B cell (primary cell): ENCODE measurements around the gene GOLGB1. TPM values are rescaled to one million over a fixed set of nuclear protein-coding genes. Genes with fewer than 3 reads are reported as not detected.

ENCODE experiments used
- ATAC-seq: fragments of 200-7000 bp; cut with Tn5 transposase; one replicate; pipeline ENCODE4 v1.10.0; 2021; ENCODE audit warnings: low read depth, mild to moderate bottlenecking, moderate number of reproducible peaks, moderate library complexity
- CTCF ChIA-PET: fragments of 350-600 bp; sonication (Branson Sonifier 250); formaldehyde crosslinking; loops from one replicate; lab custom pipeline; 2021; ENCODE audit warnings: antibody characterized with exemption, inconsistent platforms; lab: Charles Lee
- POLR2A ChIA-PET: fragments of 350-600 bp; sonication (Branson Sonifier 250); formaldehyde crosslinking; loops from one replicate; lab custom pipeline; 2021; ENCODE audit warnings: antibody characterized with exemption; lab: Charles Lee
- DNase-seq: peaks from one replicate; pipeline ENCODE4 v3.0.0; 2013
- H2AFZ ChIP-seq: 2 replicates; pipeline ENCODE4 v1.6.1; 2012; ENCODE audit warnings: mild to moderate bottlenecking, low read depth, low read length; ENCODE audit not compliant: insufficient read depth, poor library complexity, severe bottlenecking
- H3K27ac ChIP-seq, 2 donors: 1 replicate in 1 of 2; 2 replicates in 1 of 2; pipeline ENCODE4 v1.5.1; 2012 to 2013; ENCODE audit warnings: low read length in 2 of 2, mild to moderate bottlenecking in 2 of 2, moderate library complexity in 1 of 2
- H3K27me3 ChIP-seq, 4 experiments: fragments of 200-600 bp in 1 of 4; sonication (generic) in 1 of 4; replicated peaks in 1 of 4; 1 replicate in 2 of 4; 2 replicates in 2 of 4; pipeline versions ENCODE4 v1.6.1 to v1.7.0; 2013 to 2016; ENCODE audit warnings: low read length in 3 of 4, mild to moderate bottlenecking in 2 of 4, mixed read lengths in 1 of 4, moderate library complexity in 1 of 4; ENCODE audit not compliant: insufficient read depth in 4 of 4, control insufficient read depth in 3 of 4; ENCODE audit errors: control extremely low read depth in 1 of 4
- H3K36me3 ChIP-seq, 2 experiments: replicated peaks in 1 of 2; 1 replicate in 1 of 2; 2 replicates in 1 of 2; pipeline versions ENCODE4 v1.6.1 to v1.7.1; 2013; ENCODE audit warnings: low read length in 1 of 2; ENCODE audit not compliant: insufficient read depth in 2 of 2, control insufficient read depth in 1 of 2; ENCODE audit errors: control extremely low read depth in 1 of 2, extremely low read depth in 1 of 2
- H3K4me1 ChIP-seq, 2 donors: fragments of 200-600 bp in 1 of 2; sonication (generic) in 1 of 2; 1 replicate in 1 of 2; 2 replicates in 1 of 2; pipeline versions ENCODE4 v1.5.1 to v1.6.1; 2013 to 2017; ENCODE audit warnings: low read length in 2 of 2; ENCODE audit not compliant: control insufficient read depth in 2 of 2, insufficient read depth in 2 of 2
- H3K4me2 ChIP-seq: replicated peaks from 2 replicates; pipeline ENCODE3; 2012; ENCODE audit warnings: mild to moderate bottlenecking, low read depth, low read length; ENCODE audit not compliant: poor library complexity, severe bottlenecking
- H3K4me3 ChIP-seq, 5 experiments: fragments of 200-600 bp in 1 of 5; sonication (generic) in 1 of 5; 1 replicate in 3 of 5; 2 replicates in 2 of 5; pipeline versions ENCODE4 v1.5.1 to v1.7.0; 2011 to 2016; ENCODE audit warnings: low read length in 4 of 5, mild to moderate bottlenecking in 4 of 5, low read depth in 2 of 5, control low read depth in 1 of 5, moderate library complexity in 1 of 5; ENCODE audit not compliant: insufficient read depth in 1 of 5; ENCODE audit errors: control extremely low read depth in 1 of 5, extremely low read depth in 1 of 5
- H3K79me2 ChIP-seq: fragments of 200-600 bp; sonication (generic); one replicate; pipeline ENCODE4 v1.6.0; 2016; ENCODE audit warnings: low read length; ENCODE audit not compliant: control insufficient read depth, insufficient read depth
- H3K9ac ChIP-seq: fragments of 200-600 bp; sonication (generic); 2 replicates; pipeline ENCODE4 v1.6.1; 2017; ENCODE audit warnings: mild to moderate bottlenecking, low read length, moderate library complexity
- H3K9me3 ChIP-seq, 3 donors: one replicate each; pipeline versions ENCODE4 v1.6.1 to v1.7.1; 2013; ENCODE audit warnings: low read length in 2 of 3; ENCODE audit not compliant: control insufficient read depth in 2 of 3, insufficient read depth in 1 of 3; ENCODE audit errors: control extremely low read depth in 1 of 3
- H4K20me1 ChIP-seq: 2 replicates; pipeline ENCODE4 v1.6.0; 2012; ENCODE audit warnings: mild to moderate bottlenecking, low read length; ENCODE audit not compliant: insufficient read depth, control insufficient read depth, poor library complexity, severe bottlenecking
- H3K27ac Mint-ChIP-seq: one replicate; pipeline ENCODE4 v1.8.0; 2021; ENCODE audit warnings: mixed read lengths
- H3K27me3 Mint-ChIP-seq: one replicate; pipeline ENCODE4 v1.8.0; 2021; ENCODE audit warnings: mixed read lengths
- H3K4me1 Mint-ChIP-seq: one replicate; pipeline ENCODE4 v1.8.0; 2021; ENCODE audit warnings: mixed read lengths
- H3K4me3 Mint-ChIP-seq: one replicate; pipeline ENCODE4 v1.8.0; 2021; ENCODE audit warnings: mixed read lengths
- H3K9me3 Mint-ChIP-seq: one replicate; pipeline ENCODE4 v1.8.0; 2022; ENCODE audit warnings: mixed read lengths; ENCODE audit not compliant: insufficient read depth
- EZH2 ChIP-seq: IDR thresholded peaks from 2 replicates; pipeline ENCODE4 v1.6.1; 2012; ENCODE audit warnings: borderline replicate concordance, low read depth, mild to moderate bottlenecking, moderate library complexity, low read length; ENCODE audit not compliant: insufficient read depth, poor library complexity, severe bottlenecking
- WGBS: methylation state at CpG from one replicate; pipeline ENCODE4 v1.1.5; 2013; ENCODE audit warnings: missing lambda C conversion rate; ENCODE audit not compliant: insufficient coverage; 5-methylcytosine and 5-hydroxymethylcytosine counted together
- intact Hi-C: fragments of 100-400 bp; cut with micrococcal nuclease; formaldehyde crosslinking; loops from one replicate; pipeline ENCODE4 v1.10.0; 2022
- polyA plus RNA-seq: library from polyadenylated mRNA; depleted of rRNA; stranded (reverse); fragments of >200 nt; gene quantifications from 2 replicates; pipeline ENCODE4 v1.2.3, GENCODE V29; 2012
- total RNA-seq, 2 donors: library from RNA; stranded (reverse); fragments of 120-200 nt in 1 of 2; gene quantifications; 1 replicate in 1 of 2; 2 replicates in 1 of 2; pipeline versions ENCODE4 v1.2.3 to v1.2.4, GENCODE V29; 2013 to 2022
- TF ChIP-seq, protein P1 (sequence below): fragments of 200-600 bp; IDR thresholded peaks from one replicate; pipeline ENCODE4 v1.8.0; 2022; ENCODE audit warnings: antibody characterized with exemption, mild to moderate bottlenecking

GOLGB1 gene
- total and polyA plus RNA-seq, 2 donors (not counting 1 experiment from before 2014, with no cell fraction given), result 6.2 to 58.7 TPM

DNA sequence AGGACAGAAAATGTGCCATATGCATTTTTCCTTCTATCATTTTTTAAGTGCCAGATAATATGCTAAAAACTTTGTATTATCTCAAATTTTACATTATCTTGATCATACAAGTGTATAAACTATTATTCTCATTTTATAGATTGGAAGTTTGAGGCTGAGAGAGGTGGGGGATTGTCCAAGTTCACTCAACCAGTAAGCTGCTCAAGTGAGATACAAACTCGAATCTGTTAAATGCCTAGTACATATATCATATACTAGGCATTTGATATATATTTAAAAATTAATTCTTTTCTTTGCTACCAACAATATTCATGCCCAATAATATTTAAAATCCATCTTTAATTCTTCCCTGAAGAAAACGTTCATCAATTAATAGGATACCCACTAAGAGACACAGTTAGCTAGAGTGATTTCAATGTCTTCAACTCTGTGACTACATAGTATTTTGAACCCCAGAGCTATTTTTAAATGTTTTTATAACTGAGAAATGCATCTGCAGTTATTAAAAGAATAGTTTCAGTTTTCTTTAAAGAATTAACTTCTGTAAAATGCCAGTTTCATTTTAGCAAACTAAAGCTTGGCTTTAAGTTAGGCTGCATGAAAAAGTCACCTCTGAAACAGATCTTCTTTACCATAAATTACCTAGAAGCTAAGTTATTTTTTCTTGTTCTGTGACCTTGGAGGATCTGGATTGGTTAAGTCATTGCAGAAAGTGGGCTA lies 44.9 kb upstream of the GOLGB1 start:
- Mint-ChIP-seq H3K27me3 (no peaks in the 10 kb centered on the region), H3K9me3 (no peaks in the 10 kb centered on the region), H3K27ac (peak overlapping the region; percentile 85), H3K4me1 (peaks cover 48% of the 10 kb centered on the region), H3K4me3 (peak overlapping the region; percentile 67)
- intact Hi-C loops, result loop anchor here (2.0 to 5.0 kb wide), 2 partner anchors 14 to 43 kb away; partner anchors contain the start of genes EAF2 and IQCB1
- Histone ChIP-seq H3K79me2 (peaks cover 24% of the 10 kb centered on the region), H3K9me3 (no peaks in the 10 kb centered on the region), H3K36me3 (peaks cover 7 to 10% of the 10 kb centered on the region in 2 experiments), H3K9ac (peak overlapping the region; percentile 67), H3K4me1 (peaks cover 30 to 43% of the 10 kb centered on the region in 2 donors), H4K20me1 (no peaks in the 10 kb centered on the region), H3K4me3 (peak overlapping the region in 2 of 5 experiments; percentile 29 to 60), H3K27ac (peak overlapping the region; percentile 76 to 87), H3K4me2 (peak overlapping the region; percentile 73), H2AFZ (peak overlapping the region; percentile 2), H3K27me3 (no peaks in the 10 kb centered on the region)
- DNase-seq (no peak), ATAC-seq (peak; percentile 49)
- CTCF ChIA-PET, result no interaction called here
- no CpG with 5 or more reads among the region's 2 CpGs for WGBS
- POLR2A ChIA-PET, result no interaction called here
- no peak for TF ChIP-seq EZH2
- TF ChIP-seq, protein P1, sequence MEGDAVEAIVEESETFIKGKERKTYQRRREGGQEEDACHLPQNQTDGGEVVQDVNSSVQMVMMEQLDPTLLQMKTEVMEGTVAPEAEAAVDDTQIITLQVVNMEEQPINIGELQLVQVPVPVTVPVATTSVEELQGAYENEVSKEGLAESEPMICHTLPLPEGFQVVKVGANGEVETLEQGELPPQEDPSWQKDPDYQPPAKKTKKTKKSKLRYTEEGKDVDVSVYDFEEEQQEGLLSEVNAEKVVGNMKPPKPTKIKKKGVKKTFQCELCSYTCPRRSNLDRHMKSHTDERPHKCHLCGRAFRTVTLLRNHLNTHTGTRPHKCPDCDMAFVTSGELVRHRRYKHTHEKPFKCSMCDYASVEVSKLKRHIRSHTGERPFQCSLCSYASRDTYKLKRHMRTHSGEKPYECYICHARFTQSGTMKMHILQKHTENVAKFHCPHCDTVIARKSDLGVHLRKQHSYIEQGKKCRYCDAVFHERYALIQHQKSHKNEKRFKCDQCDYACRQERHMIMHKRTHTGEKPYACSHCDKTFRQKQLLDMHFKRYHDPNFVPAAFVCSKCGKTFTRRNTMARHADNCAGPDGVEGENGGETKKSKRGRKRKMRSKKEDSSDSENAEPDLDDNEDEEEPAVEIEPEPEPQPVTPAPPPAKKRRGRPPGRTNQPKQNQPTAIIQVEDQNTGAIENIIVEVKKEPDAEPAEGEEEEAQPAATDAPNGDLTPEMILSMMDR, result no peak

DNA sequence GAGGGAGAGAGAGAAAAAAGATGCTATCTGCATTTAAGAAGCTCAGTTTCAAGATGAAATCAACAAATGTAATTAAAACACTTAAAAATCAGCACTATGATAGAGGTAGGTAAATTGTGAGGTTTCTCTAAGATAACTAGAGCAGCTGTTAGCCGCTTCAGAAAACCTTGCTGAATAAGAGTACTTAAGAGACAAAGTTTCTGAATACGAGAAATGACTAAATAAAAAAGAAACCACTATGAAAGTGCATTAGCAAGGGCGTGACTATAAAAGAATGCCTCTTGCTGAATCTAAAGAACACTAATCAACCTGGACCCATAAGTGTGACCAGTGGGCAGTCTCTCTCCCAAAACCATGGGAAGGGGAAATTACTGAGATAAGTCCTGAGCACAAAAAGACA lies 43.5 kb upstream of the GOLGB1 start:
- H3K27ac Mint-ChIP-seq, result peak overlapping the region; percentile 96
- peaks cover 48% of the 10 kb centered on the region for H3K4me1 Mint-ChIP-seq
- Histone ChIP-seq H3K79me2 (peaks cover 30% of the 10 kb centered on the region), H3K9me3 (no peaks in the 10 kb centered on the region), H4K20me1 (no peaks in the 10 kb centered on the region), H3K36me3 (peaks cover 7 to 20% of the 10 kb centered on the region in 2 experiments), H3K9ac (peak overlapping the region; percentile 67), H3K4me1 (peaks cover 30 to 43% of the 10 kb centered on the region in 2 donors), H3K27ac (peak overlapping the region; percentile 76 to 87), H3K27me3 (no peaks in the 10 kb centered on the region), H3K4me2 (peak overlapping the region; percentile 73), H2AFZ (peak overlapping the region; percentile 51), H3K4me3 (peak overlapping the region; percentile 11 to 60 (median 33))
- no CpG with 5 or more reads among the region's 3 CpGs for WGBS
- POLR2A ChIA-PET, result interaction anchor here (1.3 kb wide), 1 partner anchor 16 kb away, joined by 11 read pairs; no protein-coding TSS in a partner anchor
- no peaks in the 10 kb centered on the region for H3K27me3 Mint-ChIP-seq
- intact Hi-C loops, result loop anchor here (5.0 kb wide), 1 partner anchor 44 kb away; the partner anchor contains the start of genes EAF2 and IQCB1
- ATAC-seq (no peak), DNase-seq (peak; percentile 40)
- TF ChIP-seq, protein P1, result no peak
- TF ChIP-seq EZH2, result no peak
- H3K9me3 Mint-ChIP-seq, result no peaks in the 10 kb centered on the region
- peak overlapping the region; percentile 90 for H3K4me3 Mint-ChIP-seq
- CTCF ChIA-PET, result interaction anchor here (0.9 kb wide), 1 partner anchor 210 kb away, joined by 3 read pairs; no protein-coding TSS in a partner anchor
